NCI-H1436 (cell line): ENCODE results near the gene CELA3B.
"Not testable (repeated sequence)": the region's sequence is repeated elsewhere in the genome, so short reads cannot be mapped to it uniquely, and the experiment has no call there.

Source experiments
- DNase-seq: peaks from one replicate; lab custom pipeline; 2025; lab: John Stamatoyannopoulos, UW

Gene CELA3B

DNA sequence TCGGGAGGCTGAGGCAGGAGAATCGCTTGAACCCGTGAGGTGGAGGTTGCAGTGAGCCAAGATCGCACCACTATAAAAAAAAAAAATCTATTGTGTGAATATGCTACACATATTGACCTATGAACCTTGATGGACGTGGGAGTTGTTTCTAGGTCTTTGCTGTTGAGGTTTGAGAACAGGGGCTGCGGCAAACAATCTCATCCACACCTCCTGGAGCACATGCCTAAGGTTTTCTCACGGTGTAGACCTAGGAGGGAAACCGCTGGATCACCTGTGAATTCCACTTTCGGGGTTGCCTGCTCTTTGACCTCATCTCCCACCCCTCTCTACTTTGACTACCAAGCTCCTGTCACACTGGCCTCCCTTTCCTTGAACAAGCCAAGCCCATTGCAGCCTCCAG is 1.5 kb upstream of the CELA3B start:
- not testable (repeated sequence) for DNase-seq

DNA sequence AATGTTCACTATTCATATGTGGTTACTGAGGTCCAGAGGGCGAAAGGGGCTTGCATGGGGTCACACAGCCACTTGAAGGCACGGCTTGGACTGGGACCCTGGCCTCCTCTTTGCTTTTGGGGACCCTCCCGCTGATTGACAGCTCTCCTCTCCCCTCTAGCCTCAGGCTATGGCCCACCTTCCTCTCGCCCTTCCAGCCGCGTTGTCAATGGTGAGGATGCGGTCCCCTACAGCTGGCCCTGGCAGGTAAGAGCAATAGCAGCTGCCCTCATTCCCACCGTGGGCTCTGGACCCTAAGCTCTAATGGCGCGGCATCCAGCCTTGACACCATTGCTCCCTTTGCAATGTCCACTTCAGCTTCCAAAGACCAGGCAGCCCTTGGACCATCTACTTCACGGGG is 1.4 kb downstream of the CELA3B start:
- not testable (repeated sequence) for DNase-seq

- DNase-seq, result not testable (repeated sequence)
Measured at GRCh38 chr1:21980515-21981220, 3.8 kb downstream of the CELA3B start.

DNA sequence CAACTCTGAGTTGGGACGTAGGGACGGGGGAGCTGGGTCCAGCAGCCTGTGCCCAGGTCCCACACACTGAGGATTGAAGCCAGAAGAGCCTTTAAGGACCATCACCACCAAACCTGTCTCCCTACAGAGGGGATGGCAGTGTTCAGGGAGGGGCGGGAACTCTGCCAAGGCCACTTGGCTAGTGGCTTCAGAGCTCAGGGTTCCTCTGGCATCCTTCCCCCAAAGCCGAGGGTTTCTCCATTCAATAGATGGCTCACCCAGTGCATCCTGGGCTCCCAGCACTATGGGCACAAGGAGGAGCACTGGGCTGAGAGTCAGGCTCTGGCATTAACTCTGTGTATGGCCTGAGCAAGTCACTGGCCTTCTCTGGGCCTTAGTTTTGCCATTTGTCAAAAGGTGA is 4.4 kb downstream of the CELA3B start:
- DNase-seq, result not testable (repeated sequence)

- DNase-seq, result not testable (repeated sequence)
Measured at GRCh38 chr1:21982122-21982521, 5.3 kb downstream of the CELA3B start.

DNA sequence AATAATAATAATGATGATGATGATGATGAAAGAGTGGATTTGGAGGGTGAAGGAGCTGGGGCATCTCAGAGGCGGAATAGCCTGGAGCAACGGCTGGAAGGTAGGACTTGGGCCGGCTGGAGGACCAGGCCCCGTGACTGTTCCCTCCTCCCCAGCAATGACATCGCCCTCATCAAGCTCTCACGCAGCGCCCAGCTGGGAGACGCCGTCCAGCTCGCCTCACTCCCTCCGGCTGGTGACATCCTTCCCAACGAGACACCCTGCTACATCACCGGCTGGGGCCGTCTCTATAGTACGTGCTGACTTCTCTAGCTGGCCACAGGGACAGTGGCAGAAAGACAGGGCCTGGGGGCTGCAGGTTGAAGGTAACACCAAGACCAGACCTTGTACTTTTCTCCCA is 6.7 kb downstream of the CELA3B start:
- DNase-seq, result not testable (repeated sequence)

DNA sequence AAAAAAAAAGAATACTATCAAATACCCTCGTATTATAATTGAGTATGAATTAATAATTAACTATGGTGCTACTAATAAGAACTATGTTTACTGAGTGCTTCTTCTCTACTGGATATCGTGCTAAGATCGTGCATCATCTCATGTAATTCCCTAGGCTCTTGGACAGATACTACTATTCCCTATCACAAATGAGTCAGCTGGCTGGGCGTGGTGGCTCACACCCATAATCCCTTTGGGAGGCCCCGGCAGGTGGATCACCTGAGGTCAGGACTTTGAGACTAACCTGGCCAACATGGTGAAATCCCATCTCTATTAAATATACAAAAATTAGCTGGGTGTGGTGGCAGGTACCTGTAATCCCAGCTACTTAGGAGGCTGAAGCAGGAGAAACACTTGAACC is 9.1 kb downstream of the CELA3B start:
- not testable (repeated sequence) for DNase-seq

DNA sequence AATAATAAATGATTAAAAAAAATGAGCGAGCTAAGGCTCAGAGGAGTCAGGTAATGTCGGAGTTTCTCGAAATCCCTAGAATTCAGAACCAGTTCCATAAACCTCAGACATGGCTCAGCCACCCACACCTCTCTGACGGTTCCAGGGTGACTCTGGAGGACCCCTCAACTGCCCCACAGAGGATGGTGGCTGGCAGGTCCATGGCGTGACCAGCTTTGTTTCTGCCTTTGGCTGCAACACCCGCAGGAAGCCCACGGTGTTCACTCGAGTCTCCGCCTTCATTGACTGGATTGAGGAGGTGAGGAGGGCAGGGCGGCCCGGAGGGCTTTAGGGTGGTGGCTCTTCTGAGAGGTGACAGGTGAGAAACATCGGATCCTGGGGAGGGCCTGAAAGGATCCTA is 9.6 kb downstream of the CELA3B start:
- not testable (repeated sequence) for DNase-seq

DNA sequence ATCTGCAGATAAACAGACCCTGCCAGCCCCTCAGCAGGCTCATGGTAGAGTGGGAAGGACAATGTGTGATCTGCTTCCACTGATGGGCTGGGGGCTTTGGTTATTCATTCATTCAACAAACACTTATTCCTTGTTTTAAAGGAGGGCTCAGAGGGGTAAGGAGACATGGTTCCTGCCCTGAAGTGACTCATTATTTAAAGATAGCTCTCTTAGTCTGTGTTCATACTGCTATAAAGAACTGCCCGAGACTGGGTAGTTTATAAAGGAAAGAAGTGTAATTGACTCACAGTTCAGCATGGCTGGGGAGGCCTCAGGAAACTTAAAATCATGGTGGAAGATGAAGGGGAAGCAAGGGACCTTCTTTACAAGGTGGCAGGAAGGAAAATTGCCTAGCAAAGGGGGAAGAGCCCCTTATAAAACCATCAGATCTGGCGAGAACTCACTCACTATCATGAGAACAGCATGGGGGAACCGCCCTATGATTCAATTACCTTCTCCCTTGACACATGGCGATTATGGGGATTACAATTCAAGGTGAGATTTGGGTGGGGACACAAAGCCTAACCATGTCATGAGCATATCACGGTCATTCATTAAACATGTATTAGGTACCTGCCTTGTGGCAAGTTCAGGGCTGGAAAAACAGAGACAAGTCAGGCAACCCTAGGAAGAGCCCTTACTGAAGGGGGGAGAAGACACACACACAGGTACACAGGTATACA is 13.0 kb downstream of the CELA3B start:
- not testable (repeated sequence) for DNase-seq

GRCh38 chr1:21992186-21992585 is 15.4 kb downstream of the CELA3B start:
- not testable (repeated sequence) for DNase-seq

DNA sequence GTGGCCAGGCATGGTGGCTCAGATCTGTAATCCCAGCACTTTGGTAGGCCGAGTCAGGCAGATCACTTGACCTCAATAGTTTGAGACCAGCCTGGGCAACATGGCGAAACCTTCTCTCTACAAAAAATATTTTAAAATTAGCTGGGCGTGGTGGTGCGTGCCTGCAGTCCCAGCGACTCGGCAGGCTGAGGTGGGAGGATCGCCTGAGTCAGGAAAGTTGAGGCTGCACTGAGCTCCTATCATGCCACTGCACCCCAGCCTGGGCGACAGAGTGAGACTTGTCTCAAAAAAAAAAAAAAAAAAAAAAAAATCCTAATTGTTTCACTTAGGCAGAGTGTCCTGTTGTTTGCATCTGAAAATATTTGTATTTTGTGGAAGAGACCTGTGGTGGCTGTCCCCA is 17.9 kb downstream of the CELA3B start:
- DNase-seq, result not testable (repeated sequence)

GRCh38 chr1:21996663-21996970 is 19.8 kb downstream of the CELA3B start:
- DNase-seq, result not testable (repeated sequence)

DNA sequence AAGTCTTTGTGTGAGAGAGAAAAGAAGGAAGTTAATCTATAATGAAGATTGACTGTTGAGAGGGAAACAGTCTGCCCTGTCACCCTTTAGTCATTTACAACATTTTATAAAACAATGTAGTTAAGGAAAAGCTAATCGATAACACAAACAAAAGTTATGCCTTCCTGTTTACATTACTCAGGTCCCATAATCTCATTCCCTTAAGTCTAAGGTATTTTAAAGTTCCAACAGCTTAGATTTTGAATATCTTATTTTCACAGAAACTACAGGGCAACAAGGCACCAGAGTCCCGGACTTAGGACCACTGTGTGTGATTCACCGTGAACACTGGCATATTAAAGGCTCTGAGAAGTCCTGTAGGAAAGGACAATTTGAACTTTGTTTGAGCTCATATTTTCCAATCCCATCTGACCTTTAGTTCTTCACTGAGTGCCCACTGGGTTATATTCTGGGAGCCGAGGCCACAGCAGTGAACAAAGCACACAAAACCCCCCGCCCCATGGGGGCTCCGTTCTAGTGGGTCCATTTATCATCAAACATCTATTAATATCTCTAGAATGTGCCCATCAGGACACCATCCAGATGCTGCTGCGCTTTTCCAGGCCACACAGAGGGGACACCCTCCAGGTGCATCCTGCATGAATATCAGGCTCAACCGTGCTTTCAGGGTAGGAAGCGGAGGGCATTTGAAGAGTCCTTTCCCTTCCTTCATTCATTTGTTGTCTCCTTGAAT is 21.2 kb downstream of the CELA3B start:
- not testable (repeated sequence) for DNase-seq

- not testable (repeated sequence) for DNase-seq
Measured at GRCh38 chr1:21998624-21999294, 21.9 kb downstream of the CELA3B start.

- DNase-seq, result not testable (repeated sequence)
Measured at GRCh38 chr1:21999645-22000044, 22.8 kb downstream of the CELA3B start.

DNA sequence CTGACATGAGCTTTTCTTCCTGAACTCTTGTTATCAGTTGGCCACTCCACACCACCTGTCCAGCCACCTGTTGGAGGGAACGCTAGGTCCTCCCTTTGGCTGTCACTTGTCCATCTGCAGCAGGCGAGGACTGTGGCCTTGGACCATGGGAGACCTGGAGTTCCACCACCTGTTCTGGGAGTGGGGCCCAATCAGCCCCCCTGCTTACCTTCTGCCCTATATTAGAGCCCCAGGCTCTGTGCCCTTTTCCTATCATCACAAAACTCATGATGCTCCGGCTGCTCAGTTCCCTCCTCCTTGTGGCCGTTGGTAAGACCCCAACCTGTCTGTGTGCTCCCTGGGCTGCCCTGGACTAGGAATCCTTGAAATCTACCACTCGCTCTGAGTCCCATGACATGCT is 24.6 kb downstream of the CELA3B start, which contains the start of gene CELA3A:
Gene CELA3A (plus strand): TSS at position 249 of the 400 bp plus-strand sequence. CDS start 18 bp downstream, at position 267.
- DNase-seq, result no peak

GRCh38 chr1:22002461-22002860 is 25.6 kb downstream of the CELA3B start:
- not testable (repeated sequence) for DNase-seq

- DNase-seq, result not testable (repeated sequence)
Measured at GRCh38 chr1:22002875-22003274, 26.1 kb downstream of the CELA3B start.

GRCh38 chr1:22003959-22004358 is 27.1 kb downstream of the CELA3B start:
- DNase-seq, result not testable (repeated sequence)

DNA sequence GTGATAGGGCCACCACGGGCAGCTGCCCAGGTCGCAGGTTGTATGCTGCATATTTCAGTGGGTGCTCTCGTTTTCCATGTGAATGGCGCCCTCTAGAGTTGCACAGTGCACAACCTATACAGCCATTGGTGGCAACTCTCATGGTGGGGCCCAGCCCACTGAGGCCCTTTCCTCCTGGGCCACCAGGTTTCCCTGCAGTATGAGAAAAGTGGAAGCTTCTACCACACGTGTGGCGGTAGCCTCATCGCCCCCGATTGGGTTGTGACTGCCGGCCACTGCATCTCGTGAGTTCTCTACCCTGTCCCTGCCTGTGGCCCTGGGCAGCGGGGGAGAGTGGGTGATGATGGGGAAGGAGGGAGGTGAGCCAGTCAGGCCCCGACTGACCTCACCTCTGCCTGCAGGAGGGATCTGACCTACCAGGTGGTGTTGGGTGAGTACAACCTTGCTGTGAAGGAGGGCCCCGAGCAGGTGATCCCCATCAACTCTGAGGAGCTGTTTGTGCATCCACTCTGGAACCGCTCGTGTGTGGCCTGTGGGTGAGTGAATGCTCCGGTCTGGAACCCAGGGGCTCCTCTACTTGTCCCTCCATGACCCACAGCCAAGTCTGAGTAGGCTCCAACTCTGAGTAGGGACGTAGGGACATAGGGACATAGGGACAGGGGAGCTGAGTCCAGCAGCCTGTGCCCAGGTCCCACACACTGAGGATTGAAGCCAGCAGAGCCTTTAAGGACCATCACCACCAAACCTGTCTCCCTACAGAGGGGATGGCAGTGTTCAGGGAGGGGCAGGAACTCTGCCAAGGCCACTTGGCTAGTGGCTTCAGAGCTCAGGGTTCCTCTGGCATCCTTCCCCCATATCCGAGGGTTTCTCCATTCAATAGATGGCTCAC is 28.7 kb downstream of the CELA3B start:
- peak; percentile 23 for DNase-seq

DNA sequence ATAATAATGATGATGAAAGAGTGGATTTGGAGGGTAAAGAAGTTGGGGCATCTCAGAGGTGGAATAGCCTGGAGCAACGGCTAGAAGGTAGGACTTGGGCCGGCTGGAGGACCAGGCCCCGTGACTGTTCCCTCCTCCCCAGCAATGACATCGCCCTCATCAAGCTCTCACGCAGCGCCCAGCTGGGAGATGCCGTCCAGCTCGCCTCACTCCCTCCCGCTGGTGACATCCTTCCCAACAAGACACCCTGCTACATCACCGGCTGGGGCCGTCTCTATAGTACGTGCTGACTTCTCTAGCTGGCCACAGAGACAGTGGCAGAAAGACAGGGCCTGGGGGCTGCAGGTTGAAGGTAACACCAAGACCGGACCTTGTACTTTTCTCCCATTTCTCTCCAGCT is 29.9 kb downstream of the CELA3B start:
- not testable (repeated sequence) for DNase-seq
